KMS-11 (cell line): Measurements from ENCODE around the gene ESRRB.

Experiments
- H2AFZ ChIP-seq: fragments of 200-600 bp; sonication (generic); 2 replicates; pipeline ENCODE4 v1.6.1; 2016; ENCODE audit warnings: antibody characterized with exemption, mixed run types, low read depth
- H3K27ac ChIP-seq: fragments of 200-600 bp; sonication (generic); 2 replicates; pipeline ENCODE4 v1.6.1; 2016; ENCODE audit warnings: mild to moderate bottlenecking, mixed run types
- H3K27me3 ChIP-seq: fragments of 200-600 bp; sonication (generic); 2 replicates; pipeline ENCODE4 v1.6.1; 2017; ENCODE audit warnings: mild to moderate bottlenecking, low read depth, mixed run types, moderate library complexity; ENCODE audit not compliant: insufficient read depth
- H3K36me3 ChIP-seq: fragments of 200-600 bp; sonication (generic); 2 replicates; pipeline ENCODE4 v1.6.1; 2017; ENCODE audit warnings: mild to moderate bottlenecking, mixed run types; ENCODE audit not compliant: insufficient read depth
- H3K4me1 ChIP-seq: fragments of 200-600 bp; sonication (generic); 2 replicates; pipeline ENCODE4 v1.6.1; 2016; ENCODE audit warnings: mild to moderate bottlenecking, low read depth, mixed run types; ENCODE audit not compliant: poor library complexity, severe bottlenecking
- H3K4me2 ChIP-seq: fragments of 200-600 bp; sonication (generic); 2 replicates; pipeline ENCODE4 v1.7.0; 2016; ENCODE audit warnings: mild to moderate bottlenecking, mixed run types
- H3K4me3 ChIP-seq: fragments of 200-600 bp; sonication (generic); IDR thresholded peaks from 2 replicates; pipeline ENCODE4 v1.6.1; 2017; ENCODE audit warnings: low read depth, low read length, mixed read lengths; ENCODE audit not compliant: insufficient read depth
- H3K79me2 ChIP-seq: fragments of 200-600 bp; sonication (generic); 2 replicates; pipeline ENCODE4 v1.6.1; 2016; ENCODE audit warnings: low read depth, mixed run types; ENCODE audit not compliant: insufficient read depth
- H3K9ac ChIP-seq: fragments of 200-600 bp; sonication (generic); 2 replicates; pipeline ENCODE4 v1.6.1; 2016; ENCODE audit warnings: mild to moderate bottlenecking, mixed run types
- H4K20me1 ChIP-seq: fragments of 200-600 bp; sonication (generic); 2 replicates; pipeline ENCODE4 v1.6.1; 2016; ENCODE audit warnings: mild to moderate bottlenecking, mixed run types; ENCODE audit not compliant: insufficient read depth
- TF ChIP-seq, protein P1 (sequence below): fragments of 200-600 bp; sonication (generic); conservative IDR thresholded peaks from 2 replicates; pipeline ENCODE4 v1.6.1; 2017; ENCODE audit warnings: low read depth, mild to moderate bottlenecking, antibody characterized with exemption, low read length, moderate library complexity, mixed read lengths

The ESRRB gene

DNA sequence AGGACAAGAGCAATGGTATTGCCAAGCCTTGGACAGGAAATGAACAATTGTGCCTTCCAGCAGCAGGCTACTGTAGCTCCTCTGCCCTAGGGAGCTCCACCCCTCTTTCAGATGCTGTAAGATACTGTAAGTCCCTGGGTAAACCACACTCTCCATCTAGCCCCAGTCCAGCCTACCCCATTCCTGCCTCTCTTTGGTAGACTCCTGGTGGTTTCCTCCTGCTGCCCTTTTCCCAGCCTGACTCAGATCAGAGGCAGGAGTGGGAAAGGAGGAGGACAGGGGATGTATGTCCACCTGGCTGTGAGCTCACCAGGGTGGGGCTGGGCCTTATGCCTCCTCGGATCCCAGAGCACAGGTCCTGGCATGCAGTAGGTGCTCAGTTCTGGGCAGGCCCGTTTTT is 174.6 kb downstream of the ESRRB start:
- H3K4me3 ChIP-seq = no peak overlapping the region
- no peak overlapping the region for H2AFZ ChIP-seq
- H3K36me3 ChIP-seq = no peaks in the 10 kb centered on the region
- TF ChIP-seq, protein P1, sequence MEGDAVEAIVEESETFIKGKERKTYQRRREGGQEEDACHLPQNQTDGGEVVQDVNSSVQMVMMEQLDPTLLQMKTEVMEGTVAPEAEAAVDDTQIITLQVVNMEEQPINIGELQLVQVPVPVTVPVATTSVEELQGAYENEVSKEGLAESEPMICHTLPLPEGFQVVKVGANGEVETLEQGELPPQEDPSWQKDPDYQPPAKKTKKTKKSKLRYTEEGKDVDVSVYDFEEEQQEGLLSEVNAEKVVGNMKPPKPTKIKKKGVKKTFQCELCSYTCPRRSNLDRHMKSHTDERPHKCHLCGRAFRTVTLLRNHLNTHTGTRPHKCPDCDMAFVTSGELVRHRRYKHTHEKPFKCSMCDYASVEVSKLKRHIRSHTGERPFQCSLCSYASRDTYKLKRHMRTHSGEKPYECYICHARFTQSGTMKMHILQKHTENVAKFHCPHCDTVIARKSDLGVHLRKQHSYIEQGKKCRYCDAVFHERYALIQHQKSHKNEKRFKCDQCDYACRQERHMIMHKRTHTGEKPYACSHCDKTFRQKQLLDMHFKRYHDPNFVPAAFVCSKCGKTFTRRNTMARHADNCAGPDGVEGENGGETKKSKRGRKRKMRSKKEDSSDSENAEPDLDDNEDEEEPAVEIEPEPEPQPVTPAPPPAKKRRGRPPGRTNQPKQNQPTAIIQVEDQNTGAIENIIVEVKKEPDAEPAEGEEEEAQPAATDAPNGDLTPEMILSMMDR = no peak
- no peak overlapping the region for H3K27ac ChIP-seq
- no peaks in the 10 kb centered on the region for H4K20me1 ChIP-seq
- H3K79me2 ChIP-seq = no peaks in the 10 kb centered on the region
- no peaks in the 10 kb centered on the region for H3K4me1 ChIP-seq
- H3K4me2 ChIP-seq = no peak overlapping the region
- H3K9ac ChIP-seq = no peak overlapping the region
- H3K27me3 ChIP-seq = no peaks in the 10 kb centered on the region

- TF ChIP-seq, protein P1 = no peak
- no peaks in the 10 kb centered on the region for H3K36me3 ChIP-seq
- H4K20me1 ChIP-seq = no peaks in the 10 kb centered on the region
- no peaks in the 10 kb centered on the region for H3K79me2 ChIP-seq
- H3K4me3 ChIP-seq = no peak overlapping the region
- no peak overlapping the region for H2AFZ ChIP-seq
- H3K9ac ChIP-seq = no peak overlapping the region
- H3K27me3 ChIP-seq = no peaks in the 10 kb centered on the region
- H3K4me2 ChIP-seq = no peak overlapping the region
- H3K27ac ChIP-seq = no peak overlapping the region
- no peaks in the 10 kb centered on the region for H3K4me1 ChIP-seq
Observed at GRCh38 chr14:76551116-76551515, 175.2 kb downstream of the ESRRB start.
